Right lobe of liver (tissue), 6 donors: Measurements from ENCODE around the gene HTR7. TPM values are rescaled to one million over a fixed set of nuclear protein-coding genes. Genes with fewer than 3 reads are reported as not detected.
"Not testable (repeated sequence)": the region's sequence is repeated elsewhere in the genome, so short reads cannot be mapped to it uniquely, and the experiment has no call there.

Source experiments
- ATAC-seq, 4 donors: fragments of 200-7000 bp; cut with Tn5 transposase; one replicate each; pipeline ENCODE4 v1.9.1; 2020; ENCODE audit warnings: mild to moderate bottlenecking in 4 of 4, moderate library complexity in 4 of 4
- DNase-seq, 3 donors: peaks; one replicate each; pipeline ENCODE4 v3.0.0-alpha.2; 2020
- H3K27ac ChIP-seq, 3 donors: fragments of 200-600 bp; one replicate each; pipeline ENCODE4 v1.8.0; 2022
- H3K27me3 ChIP-seq, 2 donors: fragments of 200-600 bp; one replicate each; pipeline ENCODE4 v1.8.0; 2022
- H3K36me3 ChIP-seq, 4 donors: fragments of 200-600 bp; sonication (generic) in 1 of 4; one replicate each; pipeline versions ENCODE4 v1.5.1 to v1.8.0; 2017 to 2022; ENCODE audit warnings: control low read depth in 1 of 4
- H3K4me1 ChIP-seq, 4 donors: fragments of 200-600 bp; sonication (generic) in 1 of 4; one replicate each; pipeline versions ENCODE4 v1.5.1 to v1.8.0; 2017 to 2022; ENCODE audit warnings: control low read depth in 1 of 4
- H3K4me3 ChIP-seq, 3 donors: fragments of 200-600 bp; one replicate each; pipeline ENCODE4 v1.8.0; 2022
- H3K9me3 ChIP-seq, 4 donors: fragments of 200-600 bp; sonication (generic) in 1 of 4; one replicate each; pipeline versions ENCODE4 v1.5.1 to v1.8.0; 2017 to 2022; ENCODE audit warnings: control low read depth in 1 of 4
- POLR2A ChIP-seq: fragments of 450-650 bp; IDR thresholded peaks from one replicate; pipeline ENCODE4 v1.6.1; 2017; ENCODE audit warnings: antibody characterized with exemption, mild to moderate bottlenecking
- WGBS: methylation state at CpG from one replicate; pipeline ENCODE4 v1.1.6; 2018; ENCODE audit warnings: low coverage, low lambda C conversion rate; ENCODE audit not compliant: insufficient coverage; ENCODE audit errors: missing lambda C conversion rate; 5-methylcytosine and 5-hydroxymethylcytosine counted together
- intact Hi-C, 2 donors: fragments of 100-400 bp; cut with DNase I; formaldehyde crosslinking; loops; one replicate each; pipeline versions ENCODE4 v1.11.2 to v1.14.1; 2022
- total RNA-seq, 6 experiments: library from RNA; depleted of rRNA in 2 of 6; stranded (reverse); fragments of >200 nt in 2 of 6; fragmentation: NEBNext Ultra II Directional in 3 of 6; extraction: Animal tissue kit (Norgen Biotek cat#: 25700) in 3 of 6; gene quantifications; one replicate each; pipeline versions ENCODE4 v1.1.0 to v1.2.4, GENCODE V29; 2016 to 2023
- TF ChIP-seq, protein P1 (sequence below), 4 donors: fragments of 200-600 bp in 3 of 4; fragments of 450-650 bp in 1 of 4; IDR thresholded peaks; one replicate each; pipeline versions ENCODE4 v1.5.1 to v1.8.0; 2016 to 2022; ENCODE audit warnings: antibody characterized with exemption in 4 of 4, mild to moderate bottlenecking in 2 of 4
- donor health status: DM: no; HTN: yes; CAD: no.
- donor health status: DM: no; HTN: no; CAD: no.
- donor health status: DM: no; HTN: no; CAD: no.
- donor health status: DM: no; HTN: yes; CAD: no.
- donor health status: DM: no; HTN: yes; CAD: no.

HTR7 gene
- total RNA-seq, 6 experiments from 2014 or later: 0.07 to 0.43 (median 0.19) TPM; not detected in 1

DNA sequence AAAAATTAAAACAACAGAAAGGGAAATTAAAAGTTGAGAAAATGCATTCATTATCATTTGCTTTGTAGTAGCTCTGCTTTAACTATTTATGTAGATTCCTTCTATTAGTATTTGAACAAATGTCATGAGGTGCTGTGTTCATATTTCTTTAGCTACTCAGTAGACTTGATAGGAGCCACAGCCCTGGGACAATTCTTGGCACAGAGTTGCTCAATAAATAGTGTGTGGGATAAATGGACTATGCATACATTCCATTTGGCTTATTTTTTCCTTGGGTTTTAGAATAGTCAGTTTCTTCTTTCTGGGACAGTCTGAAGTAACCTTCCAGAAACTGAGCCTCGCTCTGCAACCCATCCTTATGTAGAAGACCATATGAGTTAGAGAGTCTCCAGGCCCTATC lies 27.3 kb upstream of the HTR7 start:
- H3K4me3 ChIP-seq: no peak overlapping the region
- H3K4me1 ChIP-seq: peaks cover 0 to 28% (median 11%) of the 10 kb centered on the region in 4 donors
- no peak for DNase-seq
- no peaks in the 10 kb centered on the region for H3K36me3 ChIP-seq
- WGBS: 100% methylated on average over 1 of the region's 1 CpG
- no peak for ATAC-seq
- H3K27me3 ChIP-seq: no peaks in the 10 kb centered on the region
- no peak overlapping the region for H3K27ac ChIP-seq
- intact Hi-C loops: no loop called here
- no peak for TF ChIP-seq POLR2A
- TF ChIP-seq, protein P1, sequence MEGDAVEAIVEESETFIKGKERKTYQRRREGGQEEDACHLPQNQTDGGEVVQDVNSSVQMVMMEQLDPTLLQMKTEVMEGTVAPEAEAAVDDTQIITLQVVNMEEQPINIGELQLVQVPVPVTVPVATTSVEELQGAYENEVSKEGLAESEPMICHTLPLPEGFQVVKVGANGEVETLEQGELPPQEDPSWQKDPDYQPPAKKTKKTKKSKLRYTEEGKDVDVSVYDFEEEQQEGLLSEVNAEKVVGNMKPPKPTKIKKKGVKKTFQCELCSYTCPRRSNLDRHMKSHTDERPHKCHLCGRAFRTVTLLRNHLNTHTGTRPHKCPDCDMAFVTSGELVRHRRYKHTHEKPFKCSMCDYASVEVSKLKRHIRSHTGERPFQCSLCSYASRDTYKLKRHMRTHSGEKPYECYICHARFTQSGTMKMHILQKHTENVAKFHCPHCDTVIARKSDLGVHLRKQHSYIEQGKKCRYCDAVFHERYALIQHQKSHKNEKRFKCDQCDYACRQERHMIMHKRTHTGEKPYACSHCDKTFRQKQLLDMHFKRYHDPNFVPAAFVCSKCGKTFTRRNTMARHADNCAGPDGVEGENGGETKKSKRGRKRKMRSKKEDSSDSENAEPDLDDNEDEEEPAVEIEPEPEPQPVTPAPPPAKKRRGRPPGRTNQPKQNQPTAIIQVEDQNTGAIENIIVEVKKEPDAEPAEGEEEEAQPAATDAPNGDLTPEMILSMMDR (IDR thresholded peaks at IDR 0.05): no peak
- no peaks in the 10 kb centered on the region for H3K9me3 ChIP-seq

DNA sequence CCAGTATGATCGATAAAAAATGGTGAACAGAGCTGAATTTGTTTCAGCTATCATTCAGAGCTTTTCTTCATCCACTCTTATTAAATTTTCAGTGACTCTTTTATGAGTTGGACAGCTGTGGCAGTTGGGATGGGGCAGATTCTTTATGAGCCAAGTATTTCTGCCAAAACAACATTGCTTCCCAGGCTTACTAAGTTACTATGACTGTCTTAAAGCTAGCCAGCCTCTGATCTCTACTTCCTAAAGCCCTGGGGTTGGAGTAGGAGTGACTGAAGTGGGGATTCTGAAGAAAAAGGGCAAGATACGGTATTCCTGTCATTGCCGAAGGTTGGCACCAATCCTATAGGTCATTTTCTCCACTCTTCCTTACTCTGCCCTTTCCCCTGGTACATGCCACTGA lies 26.6 kb upstream of the HTR7 start:
- 89% methylated on average over 2 of the region's 3 CpGs for WGBS
- H3K4me3 ChIP-seq: no peak overlapping the region
- H3K36me3 ChIP-seq: peaks cover 0 to 6% (median 0%) of the 10 kb centered on the region in 4 donors
- H3K27me3 ChIP-seq: no peaks in the 10 kb centered on the region
- H3K9me3 ChIP-seq: no peaks in the 10 kb centered on the region
- no peak for ATAC-seq
- peaks cover 0 to 28% (median 11%) of the 10 kb centered on the region in 4 donors for H3K4me1 ChIP-seq
- DNase-seq: no peak
- intact Hi-C loops: no loop called here
- no peak overlapping the region for H3K27ac ChIP-seq
- no peak for TF ChIP-seq POLR2A
- TF ChIP-seq, protein P1 (IDR thresholded peaks at IDR 0.05): no peak

DNA sequence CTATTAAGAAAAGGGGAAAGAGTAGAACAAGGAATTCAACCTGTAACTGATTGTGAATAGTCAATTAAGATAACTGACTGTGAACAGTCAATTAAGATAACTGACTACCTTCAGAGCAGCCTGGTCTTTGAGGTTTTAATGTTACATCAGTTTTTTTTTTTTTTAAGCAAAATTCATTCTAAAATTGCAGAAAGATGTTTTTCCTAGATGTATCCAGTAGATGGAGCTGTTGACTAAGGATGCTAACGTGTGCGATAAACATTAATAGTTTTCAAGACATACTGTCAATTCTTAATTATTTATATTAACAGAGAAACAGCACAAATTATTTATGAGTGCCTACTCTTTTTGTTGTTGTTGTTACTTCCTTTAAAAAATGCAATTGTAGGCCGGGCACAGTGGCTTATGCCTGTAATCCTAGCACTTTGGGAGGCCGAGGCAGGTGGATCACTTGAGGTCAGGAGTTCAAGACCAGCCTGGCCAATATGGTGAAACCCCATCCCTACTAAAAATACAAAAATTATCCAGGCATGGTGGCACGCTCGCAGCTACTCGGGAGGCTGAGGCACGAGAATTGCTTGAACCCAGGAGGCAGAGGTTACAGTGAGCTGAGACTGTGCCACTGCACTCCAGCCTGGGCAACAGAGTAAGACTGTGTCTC lies 22.4 kb upstream of the HTR7 start:
- DNase-seq, H3K9me3 ChIP-seq, H3K4me3 ChIP-seq, H3K27ac ChIP-seq, intact Hi-C loops, H3K27me3 ChIP-seq: not testable (repeated sequence)
- 66% methylated on average over 8 of the region's 8 CpGs for WGBS
- TF ChIP-seq, protein P1 (IDR thresholded peaks at IDR 0.05): peak; percentile 52 to 71 (median 64)
- Histone ChIP-seq H3K4me1 (peaks cover 0 to 15% (median 7%) of the 10 kb centered on the region in 4 donors), H3K36me3 (peaks cover 0 to 28% (median under 1%) of the 10 kb centered on the region in 4 donors)
- peak in 3 of 4 donors; percentile 52 to 56 (median 53) for ATAC-seq

DNA sequence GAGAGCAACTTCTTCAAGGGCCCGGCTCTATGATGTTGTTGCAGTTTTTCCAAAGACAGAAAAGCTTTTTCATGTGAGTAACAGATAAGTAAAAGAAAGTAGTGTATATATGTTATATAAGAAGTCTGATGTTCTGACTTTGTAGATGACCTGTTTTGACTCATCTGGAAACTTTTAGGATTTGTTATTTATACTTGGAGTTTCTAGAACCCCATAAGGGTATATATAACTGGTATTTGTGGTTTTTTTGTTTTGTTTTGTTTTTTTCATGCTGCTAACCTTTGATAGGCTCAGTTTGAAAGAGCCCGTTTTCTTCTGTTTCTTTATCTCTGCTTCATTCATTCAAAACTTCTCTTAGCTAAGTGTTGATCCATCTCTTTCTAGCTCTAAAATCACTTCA lies 21.2 kb upstream of the HTR7 start:
- WGBS: 93% methylated on average over 2 of the region's 2 CpGs
- ATAC-seq (no peak), DNase-seq (no peak)
- TF ChIP-seq, protein P1 (IDR thresholded peaks at IDR 0.05): no peak
- Histone ChIP-seq H3K27ac (no peak overlapping the region), H3K27me3 (no peaks in the 10 kb centered on the region), H3K36me3 (peaks cover 0 to 28% (median under 1%) of the 10 kb centered on the region in 4 donors), H3K9me3 (no peaks in the 10 kb centered on the region), H3K4me1 (peaks cover 0 to 9% (median 3%) of the 10 kb centered on the region in 4 donors), H3K4me3 (no peak overlapping the region)
- intact Hi-C loops: no loop called here
